Measurements from ENCODE around the gene CPA1. TPM values are rescaled to one million over a fixed set of nuclear protein-coding genes. Genes with fewer than 3 reads are reported as not detected.

CPA1 gene
- total and polyA plus RNA-seq, 2 donors from 2014 or later, result 0.50 to 1.1 TPM

- FAIRE-seq (no peak), DNase-seq (no peak)
- Histone ChIP-seq H3K4me1 (ENCODE audit: control insufficient read depth in 2 of 3, insufficient read depth in 2 of 3, low read depth in 1 of 3, low read length in 3 of 3) (no peaks in the 10 kb centered on the region), H3K9me3 (ENCODE audit: control insufficient read depth in 2 of 3, insufficient read depth in 1 of 3, low read length in 3 of 3) (no peaks in the 10 kb centered on the region), H3K27me3 (ENCODE audit: control insufficient read depth, insufficient read depth, low read length) (no peaks in the 10 kb centered on the region), H3K4me3 (ENCODE audit: low read length in 3 of 3) (no peak overlapping the region), H3K9ac (ENCODE audit: low read length in 3 of 3) (no peak overlapping the region), H3K36me3 (ENCODE audit: control insufficient read depth in 2 of 3, insufficient read depth in 3 of 3, low read length in 3 of 3) (no peaks in the 10 kb centered on the region), H3K27ac (ENCODE audit: low read depth in 2 of 2, low read length in 2 of 2) (no peak overlapping the region)
- intact Hi-C loops (cut with DNase I), result no loop called here
- TF ChIP-seq, protein P1, sequence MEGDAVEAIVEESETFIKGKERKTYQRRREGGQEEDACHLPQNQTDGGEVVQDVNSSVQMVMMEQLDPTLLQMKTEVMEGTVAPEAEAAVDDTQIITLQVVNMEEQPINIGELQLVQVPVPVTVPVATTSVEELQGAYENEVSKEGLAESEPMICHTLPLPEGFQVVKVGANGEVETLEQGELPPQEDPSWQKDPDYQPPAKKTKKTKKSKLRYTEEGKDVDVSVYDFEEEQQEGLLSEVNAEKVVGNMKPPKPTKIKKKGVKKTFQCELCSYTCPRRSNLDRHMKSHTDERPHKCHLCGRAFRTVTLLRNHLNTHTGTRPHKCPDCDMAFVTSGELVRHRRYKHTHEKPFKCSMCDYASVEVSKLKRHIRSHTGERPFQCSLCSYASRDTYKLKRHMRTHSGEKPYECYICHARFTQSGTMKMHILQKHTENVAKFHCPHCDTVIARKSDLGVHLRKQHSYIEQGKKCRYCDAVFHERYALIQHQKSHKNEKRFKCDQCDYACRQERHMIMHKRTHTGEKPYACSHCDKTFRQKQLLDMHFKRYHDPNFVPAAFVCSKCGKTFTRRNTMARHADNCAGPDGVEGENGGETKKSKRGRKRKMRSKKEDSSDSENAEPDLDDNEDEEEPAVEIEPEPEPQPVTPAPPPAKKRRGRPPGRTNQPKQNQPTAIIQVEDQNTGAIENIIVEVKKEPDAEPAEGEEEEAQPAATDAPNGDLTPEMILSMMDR (IDR thresholded peaks at IDR 0.05; ENCODE audit: borderline replicate concordance, extremely low read depth, insufficient read depth), result no peak
These were observed 32.9 kb downstream of the CPA1 start for GRCh38 chr7:130413201-130413600.

- TF ChIP-seq, protein P1 (IDR thresholded peaks at IDR 0.05; ENCODE audit: borderline replicate concordance, extremely low read depth, insufficient read depth), result no peak
- DNase-seq (no peak), FAIRE-seq (no peak)
- Histone ChIP-seq H3K9ac (ENCODE audit: low read length in 3 of 3) (no peak overlapping the region), H3K27ac (ENCODE audit: low read depth in 2 of 2, low read length in 2 of 2) (no peak overlapping the region), H3K4me1 (ENCODE audit: control insufficient read depth in 2 of 3, insufficient read depth in 2 of 3, low read depth in 1 of 3, low read length in 3 of 3) (peaks cover 0 to 3% (median 0%) of the 10 kb centered on the region in 3 donors), H3K4me3 (ENCODE audit: low read length in 3 of 3) (no peak overlapping the region), H3K9me3 (ENCODE audit: control insufficient read depth in 2 of 3, insufficient read depth in 1 of 3, low read length in 3 of 3) (no peaks in the 10 kb centered on the region), H3K36me3 (ENCODE audit: control insufficient read depth in 2 of 3, insufficient read depth in 3 of 3, low read length in 3 of 3) (peaks cover 0 to 2% (median 0%) of the 10 kb centered on the region in 3 donors), H3K27me3 (ENCODE audit: control insufficient read depth, insufficient read depth, low read length) (no peaks in the 10 kb centered on the region)
- intact Hi-C loops (cut with DNase I), result no loop called here
These were observed 34.7 kb downstream of the CPA1 start for GRCh38 chr7:130415006-130415405.

DNA sequence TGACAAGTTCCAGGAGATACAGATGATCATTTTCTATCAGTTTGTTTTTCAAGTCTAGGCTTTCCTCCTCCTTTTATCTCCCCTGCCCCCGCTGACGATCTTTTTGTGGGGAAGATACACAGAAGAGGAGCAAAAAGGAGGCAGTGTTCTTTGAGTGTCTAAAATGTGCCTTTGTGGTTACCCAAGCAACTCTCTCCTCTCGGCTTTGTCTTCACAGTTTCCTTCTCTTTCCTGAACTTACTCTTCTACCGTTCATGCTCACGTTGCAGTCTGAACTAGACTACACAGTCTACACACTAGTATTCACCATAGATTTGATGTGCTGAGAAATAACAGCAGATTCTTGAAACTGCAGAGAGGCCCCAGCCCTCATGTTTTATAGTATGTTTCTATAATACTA lies 36.9 kb downstream of the CPA1 start:
- intact Hi-C loops (cut with DNase I), result no loop called here

More for the DNA sequence above, 36.9 kb downstream of the CPA1 start:
- H3K27ac ChIP-seq (ENCODE audit: low read depth in 2 of 2, low read length in 2 of 2), result no peak overlapping the region
- peaks cover 0 to 2% (median 0%) of the 10 kb centered on the region in 3 donors for H3K36me3 ChIP-seq (ENCODE audit: control insufficient read depth in 2 of 3, insufficient read depth in 3 of 3, low read length in 3 of 3)
- no peaks in the 10 kb centered on the region for H3K27me3 ChIP-seq (ENCODE audit: control insufficient read depth, insufficient read depth, low read length)
- TF ChIP-seq, protein P1 (IDR thresholded peaks at IDR 0.05; ENCODE audit: borderline replicate concordance, extremely low read depth, insufficient read depth), result no peak
- H3K9ac ChIP-seq (ENCODE audit: low read length in 3 of 3), result no peak overlapping the region
- FAIRE-seq, result no peak
- peaks cover 0 to 3% (median 0%) of the 10 kb centered on the region in 3 donors for H3K4me1 ChIP-seq (ENCODE audit: control insufficient read depth in 2 of 3, insufficient read depth in 2 of 3, low read depth in 1 of 3, low read length in 3 of 3)
- no peak for DNase-seq
- no peaks in the 10 kb centered on the region for H3K9me3 ChIP-seq (ENCODE audit: control insufficient read depth in 2 of 3, insufficient read depth in 1 of 3, low read length in 3 of 3)
- H3K4me3 ChIP-seq (ENCODE audit: low read length in 3 of 3), result no peak overlapping the region

Data from kidney (tissue), 14 donors.